BE2C (cell line): Measurements from ENCODE around the gene TUBA8.
"Not testable (repeated sequence)": the region's sequence is repeated elsewhere in the genome, so short reads cannot be mapped to it uniquely, and the experiment has no call there.

Experiments used
- DNase-seq: peaks from one replicate; pipeline ENCODE4 v3.0.0-alpha.2; 2020
- H3K27me3 ChIP-seq: fragments of 250-450 bp; sonication (Bioruptor Pico); 2 replicates; pipeline ENCODE4 v1.5.1; 2020; ENCODE audit warnings: mild to moderate bottlenecking
- H3K36me3 ChIP-seq: fragments of 250-450 bp; sonication (Bioruptor Pico); 2 replicates; pipeline ENCODE4 v1.5.1; 2020; ENCODE audit warnings: mild to moderate bottlenecking
- H3K4me1 ChIP-seq: fragments of 250-450 bp; sonication (Bioruptor Pico); 2 replicates; pipeline ENCODE4 v1.5.1; 2020
- H3K4me3 ChIP-seq: 2 replicates; pipeline ENCODE4 v1.5.1; 2011; ENCODE audit warnings: low read depth, low read length
- H3K9me3 ChIP-seq: fragments of 250-450 bp; sonication (Bioruptor Pico); 2 replicates; pipeline ENCODE4 v1.5.1; 2020
- CTCF ChIP-seq: IDR thresholded peaks from 2 replicates; pipeline ENCODE4 v1.5.1; 2012; ENCODE audit warnings: mild to moderate bottlenecking, low read depth, low read length

The TUBA8 gene

GRCh38 chr22:18120857-18121256, 10.2 kb downstream of the TUBA8 start:
- H3K4me3 ChIP-seq: no peak overlapping the region
- DNase-seq: no peak
- TF ChIP-seq CTCF: no peak
- H3K9me3 ChIP-seq: no peaks in the 10 kb centered on the region; the same call in 1 of the 2 replicates
- no peaks in the 10 kb centered on the region for H3K4me1 ChIP-seq
- H3K36me3 ChIP-seq: no peaks in the 10 kb centered on the region
- H3K27me3 ChIP-seq: no peaks in the 10 kb centered on the region

GRCh38 chr22:18121506-18121905, 10.9 kb downstream of the TUBA8 start:
- no peaks in the 10 kb centered on the region for H3K36me3 ChIP-seq
- H3K27me3 ChIP-seq: no peaks in the 10 kb centered on the region
- no peak for DNase-seq
- no peak for TF ChIP-seq CTCF
- H3K9me3 ChIP-seq: no peaks in the 10 kb centered on the region; the same call in 1 of the 2 replicates
- no peaks in the 10 kb centered on the region for H3K4me1 ChIP-seq
- no peak overlapping the region for H3K4me3 ChIP-seq

GRCh38 chr22:18121954-18122554, 11.4 kb downstream of the TUBA8 start:
- no peak for DNase-seq

GRCh38 chr22:18123476-18124025, 12.9 kb downstream of the TUBA8 start:
- DNase-seq, H3K27me3 ChIP-seq, H3K9me3 ChIP-seq, H3K4me1 ChIP-seq, H3K4me3 ChIP-seq, H3K36me3 ChIP-seq: not testable (repeated sequence)

More at GRCh38 chr22:18121954-18122554, 11.4 kb downstream of the TUBA8 start:
- Histone ChIP-seq H3K4me1 (no peaks in the 10 kb centered on the region), H3K4me3 (no peak overlapping the region), H3K9me3 (no peaks in the 10 kb centered on the region; the same call in 1 of the 2 replicates), H3K27me3 (no peaks in the 10 kb centered on the region), H3K36me3 (no peaks in the 10 kb centered on the region)
- no peak; the same call in 1 of the 2 replicates for TF ChIP-seq CTCF

- Histone ChIP-seq H3K27me3 (no peaks in the 10 kb centered on the region), H3K4me1 (no peaks in the 10 kb centered on the region), H3K36me3 (no peaks in the 10 kb centered on the region), H3K9me3 (no peaks in the 10 kb centered on the region; the same call in 1 of the 2 replicates), H3K4me3 (no peak overlapping the region)
- TF ChIP-seq CTCF: no peak
- no peak for DNase-seq
These were observed 16.0 kb downstream of the TUBA8 start for GRCh38 chr22:18126606-18127005.

GRCh38 chr22:18130018-18130417, 19.4 kb downstream of the TUBA8 start:
- Histone ChIP-seq H3K9me3 (no peaks in the 10 kb centered on the region), H3K27me3 (no peaks in the 10 kb centered on the region), H3K36me3 (no peaks in the 10 kb centered on the region), H3K4me1 (no peaks in the 10 kb centered on the region), H3K4me3 (no peak overlapping the region)
- no peak for TF ChIP-seq CTCF
- no peak for DNase-seq
